Activated T-cell treated with anti-CD3 and anti-CD28 coated beads for 48 hours (primary cell): ENCODE data around the gene REPS2.
"Not testable (repeated sequence)": the region's sequence is repeated elsewhere in the genome, so short reads cannot be mapped to it uniquely, and the experiment has no call there.

Source experiments
- DNase-seq: peaks from one replicate; pipeline ENCODE4 v3.0.0-alpha.2; 2020; ENCODE audit warnings: low read depth

Gene REPS2

GRCh38 chrX:16964976-16965375 lies 18.5 kb downstream of the REPS2 start:
- DNase-seq = not testable (repeated sequence)

- no peak for DNase-seq
These were observed 20.4 kb downstream of the REPS2 start for GRCh38 chrX:16966752-16967448.

- DNase-seq = not testable (repeated sequence)
These were observed 22.3 kb downstream of the REPS2 start for GRCh38 chrX:16968753-16969152.

GRCh38 chrX:16970977-16971376 lies 24.5 kb downstream of the REPS2 start:
- no peak for DNase-seq

GRCh38 chrX:16971694-16972093 lies 25.2 kb downstream of the REPS2 start:
- DNase-seq = no peak

GRCh38 chrX:16975233-16975632 lies 28.8 kb downstream of the REPS2 start:
- DNase-seq = no peak

GRCh38 chrX:16977771-16978170 lies 31.3 kb downstream of the REPS2 start:
- no peak for DNase-seq

- no peak for DNase-seq
These were observed 31.9 kb downstream of the REPS2 start for GRCh38 chrX:16978193-16978984.

- no peak for DNase-seq
These were observed 32.8 kb downstream of the REPS2 start for GRCh38 chrX:16979226-16979625.

GRCh38 chrX:16981209-16981608 lies 34.8 kb downstream of the REPS2 start:
- no peak for DNase-seq

GRCh38 chrX:16981980-16982379 lies 35.5 kb downstream of the REPS2 start:
- DNase-seq = no peak

GRCh38 chrX:16983051-16983450 lies 36.6 kb downstream of the REPS2 start:
- no peak for DNase-seq

GRCh38 chrX:16985286-16985685 lies 38.8 kb downstream of the REPS2 start:
- no peak for DNase-seq

GRCh38 chrX:16986169-16986568 lies 39.7 kb downstream of the REPS2 start:
- no peak for DNase-seq

- no peak for DNase-seq
These were observed 43.3 kb downstream of the REPS2 start for GRCh38 chrX:16989750-16990149.

- DNase-seq = no peak
These were observed 44.4 kb downstream of the REPS2 start for GRCh38 chrX:16990839-16991238.

GRCh38 chrX:16992445-16992844 lies 46.0 kb downstream of the REPS2 start:
- DNase-seq = no peak

GRCh38 chrX:16992951-16993350 lies 46.5 kb downstream of the REPS2 start:
- DNase-seq = no peak

GRCh38 chrX:16993791-16994318 lies 47.4 kb downstream of the REPS2 start:
- no peak for DNase-seq

GRCh38 chrX:16994736-16995135 lies 48.3 kb downstream of the REPS2 start:
- no peak for DNase-seq

GRCh38 chrX:16997313-16997712 lies 50.9 kb downstream of the REPS2 start:
- DNase-seq = no peak

- DNase-seq = no peak
These were observed 52.8 kb downstream of the REPS2 start for GRCh38 chrX:16999275-16999674.

- DNase-seq = no peak
These were observed 54.3 kb downstream of the REPS2 start for GRCh38 chrX:17000751-17001150.
